ENCODE data around the gene TNXB.

TNXB gene

DNA sequence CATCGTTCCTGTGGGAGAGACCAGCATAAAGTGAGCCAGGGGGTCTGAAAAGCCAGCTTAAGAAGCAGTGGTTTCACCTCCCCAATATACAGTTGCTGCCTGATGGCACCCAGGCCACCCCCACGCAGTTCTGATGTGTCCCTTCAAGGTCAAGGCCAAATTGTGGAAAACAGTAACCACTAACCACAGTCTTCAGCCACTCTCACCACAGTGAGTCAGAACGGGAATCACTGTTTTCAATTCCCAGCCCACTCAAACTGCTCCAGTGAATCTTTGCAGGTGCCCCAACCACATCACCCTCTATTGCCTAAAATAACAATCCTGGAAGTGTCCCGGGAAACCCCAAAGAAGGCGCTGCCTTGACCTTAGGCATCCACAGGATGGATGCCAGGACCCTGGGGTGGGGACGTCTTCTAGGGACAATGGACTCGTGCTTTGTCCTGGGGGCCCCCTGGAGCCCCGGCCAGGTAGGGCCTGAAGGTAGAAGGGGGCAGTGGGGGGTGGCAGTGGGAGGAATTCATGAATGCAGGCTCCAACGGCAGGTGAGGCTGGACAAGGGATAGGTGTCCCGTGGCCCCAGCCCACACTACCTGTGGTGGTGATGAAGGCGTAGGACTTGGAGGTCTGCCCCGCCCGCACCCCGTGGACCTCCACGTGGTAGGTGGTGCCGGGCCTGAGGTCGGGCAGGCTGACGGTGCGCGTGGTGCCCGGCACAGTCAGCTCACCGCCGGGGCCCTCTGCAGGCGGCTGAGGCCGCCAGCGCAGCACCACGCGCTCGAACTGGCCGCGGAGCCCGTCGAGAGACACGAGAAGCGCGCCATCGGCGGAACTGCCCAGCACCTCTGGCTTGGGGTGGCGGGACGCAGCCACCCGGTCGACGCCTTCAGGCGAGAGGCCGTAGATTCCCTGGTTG lies 22.2 kb downstream of the TNXB start:
- in situ Hi-C loops (cut with MboI; ENCODE audit: low sequenced_read_pairs), result loop anchor here (25.0 kb wide), 1 partner anchor 700 kb away; no protein-coding TSS in a partner anchor

DNA sequence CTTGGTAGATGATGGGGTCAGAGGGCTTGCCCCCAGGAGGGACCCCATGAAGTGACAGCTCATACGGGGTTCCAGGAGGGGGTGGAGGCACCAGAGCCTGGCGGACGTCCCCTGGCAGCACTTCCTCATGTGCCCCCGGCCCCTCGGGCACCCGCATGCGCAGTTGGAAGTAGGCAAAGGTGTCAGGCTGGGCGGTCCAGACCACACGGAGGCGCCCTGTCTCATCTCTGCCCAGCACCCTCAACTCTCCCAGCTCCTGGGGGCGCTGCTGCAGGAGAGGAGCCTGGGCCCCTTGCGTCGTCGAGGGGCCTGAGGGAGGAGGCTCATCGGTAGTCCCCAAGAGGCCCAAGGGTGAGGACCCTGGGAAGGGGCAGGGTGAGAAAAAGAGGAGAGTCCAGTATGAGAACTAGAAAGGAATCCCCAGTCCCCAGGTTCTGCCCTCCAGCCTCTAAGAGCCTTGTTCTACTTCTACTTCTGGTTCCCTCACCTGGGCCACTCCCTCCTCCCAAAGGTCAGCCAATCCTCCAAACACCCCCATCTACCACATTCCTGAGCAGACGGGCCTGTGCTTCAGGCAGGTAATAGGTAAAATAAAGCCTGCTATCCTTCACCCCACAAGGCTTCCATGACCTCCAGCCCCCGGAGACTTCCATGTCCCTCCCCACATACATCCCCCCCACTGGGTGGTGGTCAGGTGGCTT lies 23.2 kb downstream of the TNXB start:
- in situ Hi-C loops (cut with MboI; ENCODE audit: low sequenced_read_pairs), result loop anchor here (25.0 kb wide), 1 partner anchor 701 kb away; no protein-coding TSS in a partner anchor

GRCh38 chr6:32084780-32085179 lies 24.4 kb downstream of the TNXB start:
- in situ Hi-C loops (cut with MboI; ENCODE audit: low sequenced_read_pairs), result loop anchor here (25.0 kb wide), 1 partner anchor 703 kb away; no protein-coding TSS in a partner anchor

DNA sequence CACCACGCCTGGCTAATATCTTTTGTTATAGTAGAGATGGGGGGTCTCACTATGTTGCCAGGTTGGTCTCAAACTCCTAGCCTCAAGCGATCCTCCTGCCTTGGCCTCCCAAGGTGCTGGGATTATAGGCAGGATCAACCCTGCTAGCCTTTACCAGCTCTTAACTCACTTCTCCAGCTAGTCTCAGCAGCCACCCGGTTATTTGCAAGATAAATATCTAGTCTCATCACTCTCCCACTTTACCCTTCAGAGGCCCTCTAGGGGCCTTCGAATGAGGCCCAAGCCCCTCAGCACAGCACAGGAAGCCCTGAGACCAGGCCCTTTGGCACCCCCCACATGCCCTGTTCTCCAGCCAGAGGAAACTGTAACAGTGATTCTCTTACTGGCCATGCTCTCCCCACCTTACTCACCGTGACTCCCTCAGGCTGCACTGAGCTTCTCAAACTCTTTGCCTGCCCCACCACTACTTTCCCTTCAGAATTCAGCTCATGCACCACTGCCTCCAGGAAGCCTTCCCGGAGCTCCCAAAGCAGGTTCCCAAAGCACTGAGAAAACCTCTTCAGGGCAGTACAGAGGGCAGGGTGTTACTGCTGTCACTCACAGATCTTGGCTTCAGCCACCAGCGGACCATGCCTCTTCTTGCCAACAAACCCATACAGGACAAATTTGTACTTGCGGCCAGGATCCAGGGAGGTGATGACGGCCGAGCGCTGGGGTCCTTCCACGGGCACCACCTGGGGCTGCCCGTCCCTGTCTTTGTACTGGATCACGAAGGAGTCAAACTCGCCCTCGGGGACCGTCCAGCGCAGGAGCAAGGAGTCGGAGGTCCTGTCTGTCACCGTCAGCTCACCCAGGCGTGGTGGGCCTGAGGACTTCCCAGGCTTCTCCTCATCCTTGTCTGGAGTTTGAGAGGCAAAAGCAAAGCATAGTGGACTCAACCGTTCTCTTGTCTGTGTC lies 25.0 kb downstream of the TNXB start:
- in situ Hi-C loops (cut with MboI; ENCODE audit: low sequenced_read_pairs), result loop anchor here (25.0 kb wide), 1 partner anchor 703 kb away; no protein-coding TSS in a partner anchor

- in situ Hi-C loops (cut with MboI; ENCODE audit: low sequenced_read_pairs), result loop anchor here (25.0 kb wide), 1 partner anchor 704 kb away; no protein-coding TSS in a partner anchor
These were observed 26.2 kb downstream of the TNXB start for GRCh38 chr6:32082935-32083334.

DNA sequence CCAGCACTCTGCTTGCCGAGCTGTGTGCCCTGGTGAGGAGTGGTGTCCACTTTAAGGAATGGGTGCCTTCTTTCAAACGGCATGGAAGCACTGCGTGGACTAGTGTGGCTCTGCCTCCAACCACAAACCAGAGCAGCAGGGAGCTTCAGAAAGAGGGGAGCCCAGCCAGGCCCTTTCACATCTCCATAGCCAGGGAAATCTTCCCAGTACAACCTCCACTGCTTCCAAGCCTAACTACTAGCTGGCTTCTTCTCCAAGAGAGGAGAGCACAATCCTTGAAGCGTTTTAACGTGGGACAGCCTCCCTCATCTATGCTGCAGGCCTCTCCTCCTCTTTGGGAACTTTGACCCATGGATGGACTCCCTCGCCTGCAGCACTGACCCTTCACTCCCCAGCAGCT lies 26.7 kb downstream of the TNXB start:
- in situ Hi-C loops (cut with MboI; ENCODE audit: low sequenced_read_pairs), result loop anchor here (25.0 kb wide), 1 partner anchor 705 kb away; no protein-coding TSS in a partner anchor

- in situ Hi-C loops (cut with MboI; ENCODE audit: low sequenced_read_pairs), result loop anchor here (25.0 kb wide), 1 partner anchor 706 kb away; no protein-coding TSS in a partner anchor
These were observed 27.8 kb downstream of the TNXB start for GRCh38 chr6:32081168-32081990.

- in situ Hi-C loops (cut with MboI; ENCODE audit: low sequenced_read_pairs), result loop anchor here (25.0 kb wide), 1 partner anchor 708 kb away; no protein-coding TSS in a partner anchor
These were observed 29.4 kb downstream of the TNXB start for GRCh38 chr6:32079566-32080290.

DNA sequence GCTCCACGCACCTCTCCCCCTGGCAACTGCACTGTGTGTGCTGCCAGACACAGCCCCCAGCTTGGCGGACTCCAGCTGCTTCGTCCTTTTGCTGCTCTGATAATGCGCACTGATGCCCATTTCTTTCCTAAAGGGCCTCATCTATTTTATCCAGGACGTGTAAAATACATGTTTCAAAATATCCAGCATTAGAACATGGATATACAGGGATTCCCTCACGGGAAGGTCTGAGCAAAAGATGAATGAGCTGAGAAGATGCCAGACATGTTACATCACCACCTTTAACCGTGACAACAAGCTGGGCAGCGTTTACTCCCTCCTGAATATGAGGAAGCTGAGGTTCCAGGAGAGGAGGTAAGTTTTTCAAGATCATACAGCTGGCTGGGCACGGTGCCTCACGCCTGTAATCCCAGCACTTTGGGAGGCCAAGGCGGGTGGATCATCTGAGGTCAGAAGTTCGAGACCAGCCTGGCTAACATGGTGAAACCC lies 32.8 kb downstream of the TNXB start:
- in situ Hi-C loops (cut with MboI; ENCODE audit: low sequenced_read_pairs), result loop anchor here (25.0 kb wide), 1 partner anchor 711 kb away; no protein-coding TSS in a partner anchor

DNA sequence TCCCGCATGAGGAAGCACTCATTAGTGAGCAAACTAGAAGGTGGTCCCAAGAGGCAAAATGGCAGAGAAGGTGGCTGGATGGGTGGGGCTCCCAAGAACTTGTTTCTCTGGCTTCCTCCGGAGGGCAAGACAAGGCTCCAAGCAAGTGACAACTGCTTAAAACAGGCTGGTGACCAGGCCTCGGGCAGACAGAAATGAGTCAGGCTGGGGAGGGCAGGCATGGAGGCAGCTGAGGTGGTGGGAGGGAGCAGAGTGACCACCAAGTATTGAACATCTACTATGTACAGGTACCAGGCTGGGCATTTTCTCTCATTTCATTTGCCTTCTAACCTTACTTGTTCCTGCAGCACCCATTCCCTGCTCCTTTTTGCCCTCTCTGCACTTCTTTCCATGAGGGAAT lies 33.4 kb downstream of the TNXB start:
- in situ Hi-C loops (cut with MboI; ENCODE audit: low sequenced_read_pairs), result loop anchor here (25.0 kb wide), 1 partner anchor 712 kb away; no protein-coding TSS in a partner anchor

GRCh38 chr6:32074996-32075532 lies 34.1 kb downstream of the TNXB start:
- in situ Hi-C loops (cut with MboI; ENCODE audit: low sequenced_read_pairs), result loop anchor here (25.0 kb wide), 1 partner anchor 712 kb away; no protein-coding TSS in a partner anchor

GRCh38 chr6:32073613-32074012 lies 35.5 kb downstream of the TNXB start:
- in situ Hi-C loops (cut with MboI; ENCODE audit: low sequenced_read_pairs), result no loop called here

DNA sequence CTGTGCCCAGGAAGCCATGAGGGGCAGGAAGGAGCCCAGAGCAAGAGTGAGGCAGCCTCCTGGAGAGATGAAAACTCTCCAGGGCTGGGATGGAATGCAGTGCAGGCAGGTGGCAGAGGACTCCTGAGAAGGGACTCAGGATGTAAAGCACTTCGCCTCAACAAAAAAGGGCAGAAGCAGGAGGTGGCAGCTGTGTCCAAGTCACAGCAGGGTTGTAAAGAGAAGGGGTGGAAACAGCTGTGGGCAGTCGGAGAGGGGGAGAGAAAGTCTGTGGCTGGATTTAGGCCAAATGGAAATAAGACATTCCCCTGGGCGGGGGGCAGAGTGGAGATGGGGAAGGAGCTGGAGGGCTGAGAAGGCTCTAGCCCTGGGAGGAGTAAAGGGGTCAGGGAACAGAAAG lies 36.0 kb downstream of the TNXB start:
- in situ Hi-C loops (cut with MboI; ENCODE audit: low sequenced_read_pairs), result no loop called here

GRCh38 chr6:32070814-32071543 lies 38.2 kb downstream of the TNXB start:
- in situ Hi-C loops (cut with MboI; ENCODE audit: low sequenced_read_pairs), result no loop called here

DNA sequence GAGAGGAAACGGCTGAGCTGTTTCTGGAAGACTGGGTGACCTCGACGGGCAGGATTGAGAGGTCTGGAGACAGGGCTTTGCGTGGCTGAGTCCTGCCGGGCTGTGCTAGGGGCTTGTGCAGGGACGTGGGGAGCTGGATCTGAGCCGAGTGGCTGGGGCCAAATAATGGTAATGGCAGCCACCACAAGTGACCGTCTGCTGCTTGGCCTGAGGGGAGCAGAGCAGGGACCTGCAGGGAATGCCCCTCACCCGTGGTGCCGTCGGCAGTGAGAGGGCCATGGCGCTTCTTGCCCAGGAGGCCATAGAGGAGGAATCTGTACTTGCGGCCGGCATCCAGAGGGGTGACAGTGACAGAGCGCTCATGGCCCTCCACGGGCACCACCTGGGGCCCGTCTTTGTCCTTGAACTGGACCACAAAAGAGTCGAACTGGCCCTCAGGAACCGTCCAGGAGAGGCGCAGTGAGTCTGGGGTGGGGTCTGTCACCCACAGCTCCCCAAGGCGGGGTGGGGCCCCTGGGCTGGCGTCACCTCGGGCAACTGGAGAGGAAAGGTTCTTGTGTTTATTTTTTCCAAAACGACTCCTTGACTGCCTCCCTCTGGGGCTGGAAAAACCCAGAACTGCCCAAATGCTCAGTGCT lies 39.1 kb downstream of the TNXB start:
- in situ Hi-C loops (cut with MboI; ENCODE audit: low sequenced_read_pairs), result no loop called here

DNA sequence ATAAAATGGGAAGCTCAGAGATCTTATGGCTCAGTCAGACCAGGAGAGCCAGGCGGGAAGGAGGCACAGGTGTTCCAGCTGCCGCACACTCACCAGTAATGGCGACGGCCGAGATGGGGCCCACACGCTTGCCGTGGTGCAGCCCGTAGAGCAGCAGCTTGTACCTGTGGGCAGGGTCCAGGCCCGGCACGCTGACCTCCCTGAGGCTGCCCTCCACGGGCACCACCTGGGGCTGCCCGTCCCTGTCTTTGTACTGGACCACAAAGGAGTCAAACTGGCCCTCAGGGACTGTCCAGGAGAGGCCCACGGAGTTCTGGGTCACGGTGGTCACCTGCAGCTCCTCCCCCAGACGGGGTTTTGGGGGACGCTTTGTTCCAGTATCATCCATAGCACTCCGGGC lies 39.7 kb downstream of the TNXB start:
- in situ Hi-C loops (cut with MboI; ENCODE audit: low sequenced_read_pairs), result no loop called here

DNA sequence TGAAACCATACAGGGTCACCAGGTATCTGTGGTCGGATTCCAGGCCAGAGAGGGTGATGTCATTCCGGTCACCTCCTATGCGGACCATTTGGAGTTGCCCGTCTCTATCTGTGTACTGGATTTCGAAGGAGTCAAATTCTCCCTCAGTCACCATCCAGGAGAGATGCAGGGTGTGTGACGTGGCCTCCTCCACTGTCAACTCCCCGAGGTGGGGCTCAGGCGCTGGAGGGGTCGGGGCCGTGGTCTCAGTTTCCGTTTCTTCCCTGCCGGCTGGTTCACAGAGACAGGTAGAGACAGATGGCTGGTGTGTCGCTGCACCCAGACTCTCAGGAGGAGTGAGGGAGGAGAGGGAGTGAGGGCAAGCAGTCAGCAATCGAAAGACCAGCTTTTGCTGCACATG lies 40.3 kb downstream of the TNXB start:
- in situ Hi-C loops (cut with MboI; ENCODE audit: low sequenced_read_pairs), result no loop called here

All from HL-60/S4 (cell line).